DMS 273 (cell line): ENCODE data around the gene KIF6.
"Not testable (repeated sequence)": the region's sequence is repeated elsewhere in the genome, so short reads cannot be mapped to it uniquely, and the experiment has no call there.

Source experiments
- DNase-seq: peaks from one replicate; lab custom pipeline; 2025; ENCODE audit not compliant: unreplicated experiment; lab: John Stamatoyannopoulos, UW

Gene KIF6

GRCh38 chr6:39723350-39723749 lies 1.9 kb downstream of the KIF6 start:
- not testable (repeated sequence) for DNase-seq

GRCh38 chr6:39714802-39715201 lies 10.4 kb downstream of the KIF6 start:
- DNase-seq = no peak

GRCh38 chr6:39707962-39708683 lies 17.1 kb downstream of the KIF6 start:
- DNase-seq = no peak

- no peak for DNase-seq
Observed at GRCh38 chr6:39706819-39707335, 18.3 kb downstream of the KIF6 start.

- no peak for DNase-seq
Observed at GRCh38 chr6:39702265-39702664, 22.9 kb downstream of the KIF6 start.

- no peak for DNase-seq
Observed at GRCh38 chr6:39700362-39700761, 24.8 kb downstream of the KIF6 start.

GRCh38 chr6:39698789-39699188 lies 26.4 kb downstream of the KIF6 start:
- no peak for DNase-seq

GRCh38 chr6:39696986-39697788 lies 28.0 kb downstream of the KIF6 start:
- DNase-seq = no peak

GRCh38 chr6:39695447-39695846 lies 29.8 kb downstream of the KIF6 start:
- no peak for DNase-seq

GRCh38 chr6:39693206-39693605 lies 32.0 kb downstream of the KIF6 start:
- no peak for DNase-seq

GRCh38 chr6:39688494-39688893 lies 36.7 kb downstream of the KIF6 start:
- DNase-seq = peak; percentile 12

GRCh38 chr6:39686976-39687375 lies 38.2 kb downstream of the KIF6 start:
- no peak for DNase-seq

GRCh38 chr6:39685938-39686337 lies 39.3 kb downstream of the KIF6 start:
- no peak for DNase-seq

GRCh38 chr6:39685489-39685826 lies 39.8 kb downstream of the KIF6 start:
- no peak for DNase-seq

- no peak for DNase-seq
Observed at GRCh38 chr6:39684790-39685488, 40.3 kb downstream of the KIF6 start.

GRCh38 chr6:39681674-39682121 lies 43.5 kb downstream of the KIF6 start:
- no peak for DNase-seq

GRCh38 chr6:39678914-39679313 lies 46.3 kb downstream of the KIF6 start:
- no peak for DNase-seq

GRCh38 chr6:39677318-39677717 lies 47.9 kb downstream of the KIF6 start:
- not testable (repeated sequence) for DNase-seq

GRCh38 chr6:39670519-39670918 lies 54.7 kb downstream of the KIF6 start:
- no peak for DNase-seq

- no peak for DNase-seq
Observed at GRCh38 chr6:39669973-39670342, 55.2 kb downstream of the KIF6 start.

GRCh38 chr6:39669207-39669972 lies 55.8 kb downstream of the KIF6 start:
- DNase-seq = no peak
